NCI-H2171 (cell line): ENCODE measurements around the gene KRTAP21-2.
"Not testable (repeated sequence)": the region's sequence is repeated elsewhere in the genome, so short reads cannot be mapped to it uniquely, and the experiment has no call there.

Experiments
- DNase-seq: peaks from one replicate; lab custom pipeline; 2025; lab: John Stamatoyannopoulos, UW

KRTAP21-2 gene

DNA sequence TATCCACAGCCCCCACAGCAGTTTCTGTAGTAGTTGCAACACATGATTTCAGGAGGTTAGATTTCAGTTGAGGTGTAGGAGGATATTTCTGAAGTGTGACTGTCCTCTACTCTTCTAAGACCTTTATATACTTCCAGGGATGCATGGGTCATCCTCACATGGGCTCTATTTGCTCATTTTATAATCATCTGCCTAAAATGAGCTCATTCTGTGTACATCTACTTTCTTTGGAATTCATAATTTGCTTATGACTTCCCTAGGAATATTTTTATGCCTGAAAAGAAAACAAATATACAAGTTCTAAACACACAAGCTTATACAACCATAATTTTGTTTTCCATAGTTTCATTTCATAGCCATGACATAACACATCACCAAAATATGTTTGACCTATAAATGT, at the start of gene KRTAP21-2:
TSS of gene KRTAP21-2 (minus strand) at position 101 of the 400 bp plus-strand sequence. CDS start at position 44, 57 bp downstream.
- DNase-seq, result no peak

DNA sequence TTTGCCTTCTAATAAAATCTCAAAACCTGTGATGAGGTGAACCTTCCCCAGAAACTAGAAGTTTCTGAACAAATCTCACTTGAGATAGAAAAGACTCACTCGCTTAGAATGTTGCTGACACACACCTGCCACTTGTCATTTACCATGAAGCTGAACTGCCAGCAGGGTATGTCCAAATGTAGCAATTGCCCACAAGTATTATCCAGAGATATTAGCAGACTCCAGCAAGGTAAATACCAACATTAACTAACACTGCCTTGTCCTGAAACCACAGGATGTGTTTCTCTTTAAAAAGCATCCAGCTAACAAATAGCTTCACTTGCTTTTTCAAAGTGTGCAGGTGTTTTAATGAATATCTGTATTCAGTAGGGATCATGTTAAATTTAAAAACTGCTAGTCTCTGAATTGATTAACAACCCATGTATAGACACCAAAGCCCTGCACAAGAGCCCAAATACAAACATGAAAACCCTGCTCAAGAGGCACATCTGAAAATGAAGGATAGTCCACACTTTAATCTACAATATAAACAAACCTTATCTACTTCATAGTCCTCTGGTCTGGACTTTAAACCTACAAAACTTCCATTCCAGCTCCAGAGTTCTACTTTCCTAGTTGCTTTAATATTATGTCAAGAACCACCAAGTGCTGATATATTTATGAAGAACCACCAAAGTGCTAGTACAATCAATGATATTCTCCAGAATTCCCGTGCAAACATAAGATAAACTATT, 46.7 kb upstream of the KRTAP21-2 start:
- no peak for DNase-seq

DNA sequence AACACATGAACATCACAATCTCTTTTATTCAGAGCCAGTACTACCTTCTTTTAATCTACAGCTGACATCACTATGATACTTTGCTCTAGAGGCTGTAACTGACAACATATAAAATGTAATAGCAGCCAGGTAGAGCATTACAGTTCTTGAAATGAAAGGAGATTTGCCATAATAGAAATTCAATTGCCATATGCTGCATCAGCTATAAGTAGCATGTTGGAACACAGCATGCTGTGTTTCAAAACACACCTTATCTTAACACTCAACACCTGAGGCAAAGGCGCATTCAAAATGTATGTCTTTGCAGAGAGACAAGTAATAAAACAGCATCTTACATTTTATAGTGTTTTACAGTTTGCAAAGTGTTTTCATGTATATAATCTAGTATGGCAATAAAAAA, 32.2 kb upstream of the KRTAP21-2 start:
- DNase-seq, result no peak

DNA sequence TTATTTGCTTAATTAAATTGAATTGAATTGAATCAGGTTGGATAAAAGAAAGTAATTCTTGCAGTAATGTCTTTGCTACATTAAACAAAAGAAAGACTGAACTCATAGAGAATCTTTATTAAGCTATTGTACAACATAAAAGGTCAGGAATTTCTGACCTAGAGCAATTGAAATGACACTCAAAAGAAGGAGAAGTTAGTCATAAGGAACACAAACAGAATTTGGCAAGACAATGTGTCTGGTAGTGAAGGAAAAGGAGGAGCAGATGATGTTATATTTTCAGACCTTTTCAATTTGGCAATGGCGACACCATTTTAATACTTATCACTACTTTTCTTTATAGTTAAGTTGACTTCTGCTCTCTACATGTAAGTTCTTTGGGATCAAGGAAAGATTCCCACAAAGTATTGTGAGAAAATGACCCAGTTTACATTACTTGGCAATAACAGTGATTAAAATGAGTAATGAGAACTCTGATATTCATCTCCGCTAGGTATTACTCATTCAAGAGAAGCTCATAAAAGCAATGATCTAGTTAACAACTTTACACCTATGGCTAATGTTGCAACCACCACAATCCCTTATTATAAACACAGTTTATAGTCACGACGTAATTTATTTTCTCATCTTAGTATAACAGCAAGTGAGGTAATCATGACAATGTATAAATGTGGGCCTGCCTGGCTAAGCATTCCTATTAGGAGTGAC, 22.8 kb upstream of the KRTAP21-2 start:
- no peak for DNase-seq

DNA sequence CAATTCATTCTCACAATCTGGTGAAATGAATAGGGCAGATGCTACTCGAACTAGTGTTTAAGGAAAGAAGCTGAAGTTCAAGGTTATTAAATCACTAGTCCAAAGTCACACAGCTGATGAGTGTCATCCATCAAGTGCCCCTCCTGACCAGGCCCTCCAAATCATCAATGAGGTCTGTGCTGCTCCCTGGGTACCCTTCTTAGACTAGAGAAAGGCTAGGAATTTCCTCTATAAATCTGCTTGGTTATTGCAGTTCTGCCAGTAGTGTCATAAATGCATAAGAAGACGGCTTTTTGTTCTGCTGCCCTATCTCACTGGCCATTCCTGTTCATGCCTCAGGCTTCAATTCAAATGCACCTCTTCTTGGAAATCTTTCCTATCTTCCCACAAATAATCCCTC, 13.7 kb upstream of the KRTAP21-2 start:
- no peak for DNase-seq

DNA sequence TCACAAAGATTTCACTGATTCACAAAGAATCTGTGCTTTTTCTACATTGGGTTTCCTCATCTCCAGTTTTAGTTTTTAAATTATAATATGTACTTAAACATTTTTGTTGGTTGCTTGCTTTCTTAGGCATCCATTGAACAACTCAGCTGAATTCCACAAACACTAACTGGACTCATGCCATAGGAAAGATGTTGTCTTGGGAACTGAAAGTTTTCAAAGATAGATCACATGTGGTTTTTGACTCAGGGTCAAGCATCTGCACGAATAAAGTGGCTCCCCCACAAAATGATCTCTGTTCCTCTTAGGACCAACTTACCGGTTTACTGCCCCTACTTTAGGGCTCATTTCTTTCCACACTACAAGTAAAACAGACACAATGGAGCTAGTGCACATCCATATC, 11.2 kb upstream of the KRTAP21-2 start:
- no peak for DNase-seq

DNA sequence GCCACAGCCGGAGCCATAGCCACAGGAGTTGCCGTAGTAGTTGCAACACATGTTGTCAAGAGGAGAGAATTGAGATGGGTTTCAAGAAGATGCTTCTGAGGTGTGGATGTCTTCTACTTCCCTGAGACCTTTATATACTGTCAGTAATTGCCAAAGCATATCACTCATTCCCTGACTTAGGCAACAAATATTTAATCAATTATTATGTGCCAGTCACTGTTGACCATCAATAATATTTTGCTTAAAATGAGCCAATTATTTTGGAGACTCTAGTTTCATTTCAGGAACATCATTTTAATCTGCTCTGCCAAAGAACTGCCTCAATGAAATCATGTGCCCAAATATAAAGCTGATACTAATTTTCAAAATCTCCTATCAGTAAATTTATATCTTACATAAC, 8.3 kb upstream of the KRTAP21-2 start, which contains the start of gene KRTAP21-1:
TSS of gene KRTAP21-1 (minus strand) at position 101 of the 400 bp plus-strand sequence. CDS start at position 51, 50 bp downstream.
- DNase-seq, result not testable (repeated sequence)

DNA sequence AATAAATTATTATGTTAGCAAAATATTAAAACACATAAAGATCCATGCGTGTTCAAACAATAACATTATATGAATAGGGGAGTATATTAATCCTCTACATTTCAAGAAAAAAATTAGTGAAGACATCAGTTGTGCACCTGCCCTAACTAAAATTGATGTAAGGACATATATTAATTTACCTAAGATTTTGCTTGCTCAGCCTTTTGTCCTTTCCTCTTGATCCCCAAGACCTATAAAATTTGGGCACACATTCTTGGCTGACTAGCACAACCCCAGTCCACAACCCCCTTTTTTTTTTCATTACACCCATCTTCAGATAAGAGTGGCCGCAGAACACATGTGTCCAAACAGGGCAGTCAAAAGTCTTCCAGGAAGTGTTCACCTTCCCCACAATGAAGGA, 6.6 kb downstream of the KRTAP21-2 start:
- no peak for DNase-seq

DNA sequence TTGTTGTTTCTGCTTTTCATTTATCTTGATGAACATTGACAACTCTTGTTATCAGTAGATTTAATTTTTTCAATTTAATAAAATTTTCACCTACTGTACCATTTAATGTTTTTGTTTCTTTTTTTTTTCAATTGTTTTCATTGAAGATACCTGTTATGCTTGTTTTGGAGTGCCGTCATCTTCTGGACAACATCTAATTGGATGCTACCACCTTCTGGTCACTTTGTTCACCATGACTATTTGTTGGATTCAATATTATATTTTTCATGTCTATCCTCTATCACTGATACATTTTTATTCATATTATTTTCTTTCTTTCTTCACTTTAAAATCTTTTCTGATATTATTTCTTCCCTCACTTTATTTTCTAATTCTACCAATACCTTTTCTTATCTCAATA, 14.0 kb downstream of the KRTAP21-2 start:
- no peak for DNase-seq

DNA sequence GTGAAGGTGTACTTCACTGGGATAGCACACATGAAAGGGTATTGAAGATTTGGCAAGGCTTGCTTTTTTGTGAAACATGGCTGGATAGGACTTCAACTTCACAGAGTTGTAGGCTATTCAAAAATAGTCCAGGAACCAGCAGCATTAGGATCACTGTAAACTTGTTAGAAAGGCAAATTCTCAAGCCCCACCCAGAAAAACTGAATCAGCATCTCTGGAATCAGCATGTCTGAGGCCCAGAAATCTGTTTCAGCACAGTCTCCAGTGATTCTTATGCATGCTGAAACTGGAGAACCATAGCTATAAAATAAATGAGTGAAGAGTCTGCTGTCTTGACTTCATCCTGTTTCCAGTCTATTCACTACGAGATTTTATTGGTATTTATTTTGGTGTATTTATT, 20.3 kb downstream of the KRTAP21-2 start:
- no peak for DNase-seq

DNA sequence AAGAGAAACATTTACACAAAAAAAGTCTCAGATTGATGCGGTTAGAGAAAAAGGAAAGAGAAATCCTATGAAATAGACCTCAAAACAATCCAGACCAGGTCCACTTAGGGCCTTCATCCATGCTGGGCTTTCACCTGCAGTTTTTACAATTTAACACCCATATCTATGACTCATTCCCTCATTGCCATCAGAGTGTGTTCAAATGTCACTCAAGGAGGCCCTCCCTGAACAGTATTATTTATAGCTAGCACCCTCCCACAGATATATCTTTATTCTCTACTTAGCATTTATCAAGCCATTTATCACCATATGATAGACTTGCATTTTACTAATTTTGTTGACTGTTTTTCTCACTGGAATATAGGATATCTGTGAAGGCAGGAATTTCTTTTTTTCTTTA, 27.7 kb downstream of the KRTAP21-2 start:
- DNase-seq, result no peak

DNA sequence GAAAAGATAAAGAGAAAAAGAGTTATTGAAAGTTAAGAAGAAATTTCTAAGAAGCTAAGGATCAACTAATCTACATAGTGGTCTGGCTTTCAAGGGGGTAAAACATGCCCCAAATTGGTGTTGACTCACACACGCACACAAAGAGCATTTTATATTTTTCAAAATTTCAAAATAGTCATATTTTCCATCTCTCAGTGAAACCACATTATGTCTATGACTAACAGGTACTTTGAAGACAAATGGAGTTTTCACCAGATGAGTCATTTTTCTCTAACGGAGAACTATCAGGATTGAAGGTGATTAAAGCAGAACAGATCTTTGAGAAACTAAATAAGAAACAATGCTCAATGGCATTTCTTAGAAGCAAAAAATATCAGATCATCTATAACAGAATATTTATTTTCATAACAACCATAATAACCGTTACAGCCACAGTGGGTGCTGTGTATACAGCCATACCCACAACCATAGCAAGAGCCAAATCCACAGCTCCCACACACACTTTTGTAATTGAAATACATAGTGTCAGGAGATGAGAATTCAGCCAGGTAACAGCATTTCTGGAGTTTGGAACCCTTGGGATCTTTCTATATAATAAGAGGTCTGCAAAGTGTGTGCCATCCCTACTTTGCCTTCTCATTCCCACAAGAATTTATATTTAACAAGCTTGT, 28.7 kb downstream of the KRTAP21-2 start, which contains the start of gene KRTAP21-3:
TSS of gene KRTAP21-3 (minus strand) at position 539 of the 671 bp plus-strand sequence. CDS start at position 521, 18 bp downstream.
- DNase-seq, result no peak

DNA sequence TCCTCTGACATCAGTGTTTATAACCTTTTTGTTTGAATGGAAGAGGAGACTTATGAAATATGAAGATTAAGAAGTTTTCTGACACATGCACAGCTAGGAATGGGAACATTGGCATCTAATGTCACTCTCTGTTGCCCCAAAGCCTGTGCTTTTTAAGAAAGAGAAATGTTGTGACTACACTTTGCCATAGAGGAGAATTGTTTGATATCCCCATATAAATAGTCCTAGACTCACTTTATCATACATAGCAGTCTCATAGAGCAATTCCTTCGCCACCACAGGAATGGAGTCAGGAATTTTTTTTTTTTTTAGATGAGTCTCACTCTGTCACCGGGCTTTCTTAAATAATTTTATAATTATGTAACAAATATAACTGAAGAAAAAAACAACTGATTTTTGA, 30.0 kb downstream of the KRTAP21-2 start:
- no peak for DNase-seq

DNA sequence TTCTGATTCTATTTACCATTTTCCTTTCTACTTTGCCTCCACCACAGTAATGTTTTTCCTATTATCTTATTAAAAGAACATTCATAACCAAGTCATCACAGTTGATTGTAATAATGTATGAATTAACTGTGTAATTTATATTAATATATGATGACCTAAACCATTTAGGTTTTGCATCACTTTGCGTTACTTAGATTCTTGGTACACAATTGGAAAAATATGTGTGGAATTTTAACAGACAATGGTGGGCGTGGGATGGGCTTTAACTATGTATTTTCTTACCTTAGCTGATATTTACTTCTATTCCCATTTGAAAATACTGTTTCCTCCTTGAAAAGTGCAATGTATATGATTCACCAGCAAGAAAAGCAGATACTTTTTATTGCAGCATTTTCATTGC, 32.1 kb downstream of the KRTAP21-2 start:
- no peak for DNase-seq

DNA sequence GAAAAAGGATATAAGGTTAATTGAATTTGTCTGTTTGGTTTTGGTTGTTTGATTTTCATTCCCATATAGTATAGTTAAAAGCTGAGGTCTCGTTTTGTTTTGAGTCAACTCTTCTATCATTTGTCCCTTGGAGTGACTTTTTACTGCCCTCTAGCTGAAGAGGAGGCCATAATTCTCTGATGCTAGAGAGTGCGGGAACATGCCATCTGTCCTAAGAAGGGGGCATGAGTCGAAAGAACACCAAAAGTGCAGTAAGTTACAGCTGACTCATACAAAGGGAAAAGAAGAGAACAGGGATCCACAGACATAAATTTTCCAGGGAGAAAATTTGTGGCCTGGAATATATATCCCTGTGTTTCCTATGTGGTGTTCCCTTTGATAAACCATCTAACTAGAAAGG, 32.6 kb downstream of the KRTAP21-2 start:
- DNase-seq, result no peak

DNA sequence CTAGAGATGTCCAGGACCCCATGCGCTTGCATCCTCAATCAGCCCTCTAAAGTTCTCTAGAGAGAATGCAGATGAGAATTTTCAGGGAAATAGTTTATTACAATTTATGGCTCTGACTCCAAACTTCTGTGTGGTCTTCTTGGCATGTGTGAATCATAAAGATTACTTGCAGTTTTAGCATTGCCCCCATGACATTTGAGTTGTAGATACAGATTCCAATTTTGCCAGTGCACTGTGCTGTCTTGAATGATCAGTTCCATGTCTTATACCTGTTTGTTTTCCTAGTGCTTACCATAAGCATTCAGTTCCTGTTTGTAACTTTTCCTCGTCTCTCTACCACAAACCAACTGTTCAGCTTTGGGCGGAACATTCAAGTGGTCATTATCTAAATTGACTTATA, 33.3 kb downstream of the KRTAP21-2 start:
- DNase-seq, result no peak

DNA sequence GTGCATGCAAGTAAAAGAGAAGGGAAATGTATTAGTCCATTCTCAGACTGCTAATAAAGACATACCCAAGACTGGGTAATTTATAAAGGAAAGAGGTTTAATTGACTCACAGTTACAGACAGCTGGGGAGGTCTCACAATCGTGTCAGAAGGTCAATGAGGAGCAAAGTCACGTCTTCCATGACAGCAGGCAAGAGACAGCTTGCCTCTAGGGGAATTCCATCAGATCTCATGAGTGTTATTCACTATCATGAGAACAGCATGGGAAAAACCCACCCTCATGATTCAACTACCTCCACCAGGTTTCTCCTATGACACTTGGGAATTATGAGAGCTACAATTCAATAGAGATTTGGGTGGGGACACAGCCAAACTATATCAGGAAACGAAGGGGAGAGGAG, 36.6 kb downstream of the KRTAP21-2 start:
- no peak for DNase-seq

DNA sequence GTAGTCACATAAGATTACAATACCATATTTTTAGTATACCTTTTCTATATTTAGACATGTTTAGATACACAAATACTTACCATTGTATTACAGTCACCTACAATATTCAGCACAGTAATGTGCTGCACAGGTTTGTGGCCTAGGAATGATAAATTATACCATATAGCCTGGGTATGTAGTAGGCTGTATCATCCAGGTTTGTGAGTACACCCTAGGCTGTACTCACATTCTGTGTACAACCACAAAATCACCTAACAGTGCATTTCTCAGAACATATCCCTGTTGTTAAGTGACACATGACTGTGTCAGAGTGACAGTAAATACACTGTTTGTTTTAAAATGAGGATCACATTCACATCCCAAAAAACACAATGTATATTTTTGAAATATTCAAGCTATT, 39.6 kb downstream of the KRTAP21-2 start:
- no peak for DNase-seq
